K562 (cell line): Measurements from ENCODE around the gene KCNAB2. TPM values are rescaled to one million over a fixed set of nuclear protein-coding genes. Genes with fewer than 3 reads are reported as not detected.
A peak's percentile ranks its signal among the peaks of the same experiment; 100 is the strongest.

Experiments
- BCOR ChIP-seq: fragments of 450-650 bp; IDR thresholded peaks from 2 replicates; pipeline ENCODE4 v1.6.1; 2016
- CTBP1 ChIP-seq: fragments of 450-650 bp; IDR thresholded peaks from 2 replicates; pipeline ENCODE4 v1.6.1; 2016; ENCODE audit warnings: borderline replicate concordance
- EP400 ChIP-seq: fragments of 450-650 bp; IDR thresholded peaks from 2 replicates; pipeline ENCODE4 v1.6.1; 2017; ENCODE audit warnings: antibody characterized with exemption, mild to moderate bottlenecking, moderate library complexity
- JUN ChIP-seq, 2 experiments: sonication (generic) in 1 of 2; formaldehyde crosslinking in 1 of 2; IDR thresholded peaks; 2 replicates each; pipeline versions ENCODE4 v1.6.1 to v1.8.0; 2012 to 2022; ENCODE audit warnings: borderline replicate concordance in 2 of 2, mild to moderate bottlenecking in 2 of 2, improper control_type of control experiment in 1 of 2, low read depth in 1 of 2, low read length in 1 of 2, missing genetic modification reagents in 1 of 2
- L3MBTL2 ChIP-seq: fragments of 450-650 bp; IDR thresholded peaks from 2 replicates; pipeline ENCODE4 v1.6.1; 2016; ENCODE audit warnings: mild to moderate bottlenecking, moderate library complexity
- MAX ChIP-seq: sonication (generic); formaldehyde crosslinking; IDR thresholded peaks from 2 replicates; pipeline ENCODE4 v1.9.0; 2022; ENCODE audit warnings: mild to moderate bottlenecking, missing genetic modification reagents
- MEIS2 ChIP-seq: fragments of 450-650 bp; IDR thresholded peaks from 2 replicates; pipeline ENCODE4 v1.6.1; 2014; ENCODE audit warnings: mild to moderate bottlenecking; ENCODE audit not compliant: partially characterized antibody
- MITF ChIP-seq: IDR thresholded peaks from 2 replicates; pipeline ENCODE4 v1.6.1; 2014; ENCODE audit warnings: antibody characterized with exemption
- MYC ChIP-seq, 2 experiments: fragments of 250-450 bp in 1 of 2; sonication (Bioruptor Pico) in 1 of 2; IDR thresholded peaks; 2 replicates each; pipeline versions ENCODE4 v1.5.1 to v1.6.1; 2012 to 2021; ENCODE audit warnings: low read depth in 2 of 2, borderline replicate concordance in 1 of 2, improper control_type of control experiment in 1 of 2, low read length in 1 of 2, mild to moderate bottlenecking in 1 of 2, moderate library complexity in 1 of 2
- POLR3G ChIP-seq: IDR thresholded peaks from 2 replicates; pipeline ENCODE4 v1.6.1; 2011; ENCODE audit not compliant: insufficient read length, insufficient replicate concordance; ENCODE audit errors: extremely low read depth
- VEZF1 ChIP-seq: fragments of 200-800 bp; sonication (Bioruptor generic); IDR thresholded peaks from 2 replicates; pipeline ENCODE4 v1.6.1; 2017; ENCODE audit warnings: missing genetic modification characterization, missing compliant biosample characterization
- ZEB2 ChIP-seq: fragments of 450-650 bp; IDR thresholded peaks from 2 replicates; pipeline ENCODE4 v1.6.1; 2016
- ZNF318 ChIP-seq, 2 experiments: fragments of 450-650 bp; IDR thresholded peaks; 2 replicates each; pipeline ENCODE4 v1.6.1; 2016; ENCODE audit warnings: mild to moderate bottlenecking in 2 of 2, borderline replicate concordance in 1 of 2, low read depth in 1 of 2, moderate library complexity in 1 of 2
- polyA plus RNA-seq, 8 experiments: library from polyadenylated mRNA; depleted of rRNA in 4 of 8; stranded (reverse) in 5 of 8; unstranded in 3 of 8; fragments of >200 nt; fragmentation: Nextera tagmentation in 2 of 8; fragmentation: Illumina TruSeq in 1 of 8; extraction: Ambion mirVana in 2 of 8; extraction: Trizol in 1 of 8; gene quantifications; 2 replicates each; pipeline versions ENCODE4 v1.2.1 to v1.2.3, GENCODE V29; 2011 to 2014; ENCODE audit warnings: inconsistent platforms in 1 of 8, missing spikeins in 1 of 8
- total RNA-seq, 7 experiments: library from RNA; depleted of rRNA in 6 of 7; stranded (reverse); fragments of >200 nt in 6 of 7; fragmentation: Illumina TruSeq in 2 of 7; extraction: Trizol in 2 of 7; gene quantifications; 2 replicates each; pipeline versions ENCODE4 v1.2.1 to v1.2.3, GENCODE V29; 2011 to 2021; ENCODE audit warnings: low replicate concordance in 1 of 7

KCNAB2 gene
- total and polyA plus RNA-seq, 9 of the 15 experiments (the other 6 are each of a cell fraction or from before 2014, with no cell fraction given) = 1.8 to 15.8 (median 7.1) TPM

- no peak for TF ChIP-seq ZNF318 (IDR thresholded peaks at IDR 0.05; ENCODE audit: borderline replicate concordance in 1 of 2, low read depth in 1 of 2)
- peak; percentile 89 for TF ChIP-seq MAX
- peak; percentile 44 for TF ChIP-seq MEIS2
- TF ChIP-seq POLR3G = no peak
- peak; percentile 51 for TF ChIP-seq VEZF1 (CRISPR knock-in tag)
- TF ChIP-seq BCOR = 0 out of 2 replicates have a peak, but pooled peaks have one; percentile 8
- TF ChIP-seq MITF = no peak
- TF ChIP-seq EP400 = no peak
- TF ChIP-seq L3MBTL2 = peak; percentile 94
- peak; percentile 47 for TF ChIP-seq MYC (IDR thresholded peaks at IDR 0.05; ENCODE audit: low read depth, low read length)
- TF ChIP-seq MYC (CRISPR knock-in tag; IDR thresholded peaks at IDR 0.05; ENCODE audit: borderline replicate concordance, low read depth) = no peak
- TF ChIP-seq ZEB2 = no peak
- TF ChIP-seq JUN (IDR thresholded peaks at IDR 0.05; ENCODE audit: borderline replicate concordance, low read depth, low read length) = no peak
- no peak for TF ChIP-seq JUN (CRISPR knock-in tag; IDR thresholded peaks at IDR 0.05; ENCODE audit: borderline replicate concordance)
- TF ChIP-seq CTBP1 = 0 out of 2 replicates have a peak, but pooled peaks have one; percentile 23
Measured at GRCh38 chr1:6148497-6149241, 103.0 kb downstream of the KCNAB2 start (continued).
